CD4-positive, alpha-beta T cell treated with Interleukin-1 beta for 1 hour (primary cell): ENCODE results near the gene UNC50.
"Not testable (repeated sequence)": the region's sequence is repeated elsewhere in the genome, so short reads cannot be mapped to it uniquely, and the experiment has no call there.

Experiments used
- DNase-seq, 2 donors: peaks; one replicate each; pipeline ENCODE4 v3.0.0-alpha.2; 2020 to 2022

UNC50 gene

GRCh38 chr2:98577313-98577712, 31.1 kb upstream of the UNC50 start:
- DNase-seq = no peak

GRCh38 chr2:98578231-98578630, 30.2 kb upstream of the UNC50 start:
- DNase-seq = no peak

- no peak for DNase-seq
These were observed 28.5 kb upstream of the UNC50 start for GRCh38 chr2:98579926-98580325.

GRCh38 chr2:98580656-98581284, 27.6 kb upstream of the UNC50 start:
- no peak for DNase-seq

- DNase-seq = no peak
These were observed 25.9 kb upstream of the UNC50 start for GRCh38 chr2:98582523-98582922.

GRCh38 chr2:98583276-98583675, 25.1 kb upstream of the UNC50 start:
- no peak for DNase-seq

GRCh38 chr2:98583816-98584618, 24.4 kb upstream of the UNC50 start:
- no peak for DNase-seq

GRCh38 chr2:98585386-98585785, 23.0 kb upstream of the UNC50 start:
- DNase-seq = no peak

GRCh38 chr2:98586551-98587140, 21.7 kb upstream of the UNC50 start:
- no peak for DNase-seq

- no peak for DNase-seq
These were observed 19.4 kb upstream of the UNC50 start for GRCh38 chr2:98588880-98589431.

- no peak for DNase-seq
These were observed 18.9 kb upstream of the UNC50 start for GRCh38 chr2:98589489-98589888.

- no peak for DNase-seq
These were observed 15.8 kb upstream of the UNC50 start for GRCh38 chr2:98592565-98592964.

- not testable (repeated sequence) for DNase-seq
These were observed 13.7 kb upstream of the UNC50 start for GRCh38 chr2:98594665-98595064.

- DNase-seq = no peak
These were observed 9.5 kb upstream of the UNC50 start for GRCh38 chr2:98598781-98599428.

- peak in 1 of 2 donors; percentile 18 for DNase-seq
These were observed 6.8 kb upstream of the UNC50 start for GRCh38 chr2:98601532-98602132.

- no peak for DNase-seq
These were observed 3.8 kb upstream of the UNC50 start for GRCh38 chr2:98604547-98604946.

- DNase-seq = no peak
These were observed 3.3 kb upstream of the UNC50 start for GRCh38 chr2:98605076-98605475.

GRCh38 chr2:98606431-98606830, 2.0 kb upstream of the UNC50 start:
- no peak for DNase-seq

GRCh38 chr2:98607104-98607503, 1.3 kb upstream of the UNC50 start:
- no peak for DNase-seq

- no peak for DNase-seq
These were observed 661 bp upstream of the UNC50 start for GRCh38 chr2:98607741-98608115.

- peak in 1 of 2 donors; percentile 11 for DNase-seq
These were observed 694 bp downstream of the UNC50 start for GRCh38 chr2:98608962-98609604.

GRCh38 chr2:98614024-98614739, 5.8 kb downstream of the UNC50 start:
- DNase-seq = no peak
